IMR-90 (cell line): ENCODE data around the gene CD2. TPM values are rescaled to one million over a fixed set of nuclear protein-coding genes. Genes with fewer than 3 reads are reported as not detected.

ENCODE experiments used
- ATAC-seq: fragments of 200-7000 bp; cut with Tn5 transposase; 2 replicates; pipeline ENCODE4 v1.9.1; 2020; ENCODE audit warnings: low read depth, mild to moderate bottlenecking, moderate library complexity
- BruUV-seq: library from RNA; stranded (reverse); fragments of 400-500 nt; replicated peaks from 2 replicates; lab custom pipeline; 2021; lab: Mats Ljungman, UMichigan
- CTCF ChIA-PET: fragments of 300-600 bp; formaldehyde crosslinking; extraction: SDS; loops from one replicate; lab custom pipeline; 2021; ENCODE audit warnings: antibody characterized with exemption; lab: Yijun Ruan, JAX
- POLR2A ChIA-PET: fragments of 300-600 bp; sonication (Branson Sonifier 250); formaldehyde crosslinking; loops from one replicate; lab custom pipeline; 2022; ENCODE audit warnings: antibody characterized with exemption; ENCODE audit not compliant: unreplicated experiment; lab: Charles Lee
- DNase-seq: peaks from one replicate; pipeline ENCODE4 v3.0.0; 2013
- H2AFZ ChIP-seq: replicated peaks from 2 replicates; pipeline ENCODE3; 2013; ENCODE audit warnings: low read length, mild to moderate bottlenecking; ENCODE audit not compliant: poor library complexity
- H2AK5ac ChIP-seq: 2 replicates; pipeline ENCODE4 v1.6.1; 2013; ENCODE audit warnings: low read depth, low read length, inconsistent platforms
- H2AK9ac ChIP-seq: replicated peaks from 2 replicates; pipeline ENCODE3; 2013; ENCODE audit warnings: mild to moderate bottlenecking, low read depth, low read length, moderate library complexity; ENCODE audit not compliant: poor library complexity
- H2BK120ac ChIP-seq: 2 replicates; pipeline ENCODE4 v1.6.1; 2013; ENCODE audit warnings: low read depth, low read length, inconsistent platforms
- H2BK15ac ChIP-seq: 3 replicates; pipeline ENCODE4 v1.6.1; 2013; ENCODE audit warnings: low read depth, low read length, inconsistent platforms
- H2BK20ac ChIP-seq: 2 replicates; pipeline ENCODE4 v1.6.1; 2013; ENCODE audit warnings: low read depth, mild to moderate bottlenecking, inconsistent platforms, low read length, moderate library complexity
- H2BK5ac ChIP-seq: 2 replicates; pipeline ENCODE4 v1.6.1; 2013; ENCODE audit warnings: mild to moderate bottlenecking, low read depth, low read length, inconsistent platforms; ENCODE audit not compliant: poor library complexity, severe bottlenecking
- H3K14ac ChIP-seq: replicated peaks from 2 replicates; pipeline ENCODE4 v1.6.1; 2013; ENCODE audit warnings: low read depth, low read length, inconsistent platforms
- H3K18ac ChIP-seq: 2 replicates; pipeline ENCODE4 v1.6.1; 2013; ENCODE audit warnings: low read depth, low read length, control low read depth
- H3K23ac ChIP-seq: 2 replicates; pipeline ENCODE4 v1.6.1; 2013; ENCODE audit warnings: low read depth, low read length, inconsistent platforms
- H3K27ac ChIP-seq: 2 replicates; pipeline ENCODE4 v1.5.1; 2013; ENCODE audit warnings: mild to moderate bottlenecking, control low read depth, low read length; ENCODE audit not compliant: insufficient read depth
- H3K27me3 ChIP-seq: 2 replicates; pipeline ENCODE4 v1.6.1; 2013; ENCODE audit warnings: low read length; ENCODE audit not compliant: control insufficient read depth, insufficient read depth
- H3K36me3 ChIP-seq: 2 replicates; pipeline ENCODE4 v1.6.1; 2013; ENCODE audit warnings: low read length, mixed read lengths; ENCODE audit not compliant: control insufficient read depth, insufficient read depth
- H3K4ac ChIP-seq: 2 replicates; pipeline ENCODE4 v1.6.1; 2013; ENCODE audit warnings: low read depth, low read length, inconsistent platforms
- H3K4me1 ChIP-seq: 2 replicates; pipeline ENCODE4 v1.6.1; 2013; ENCODE audit warnings: low read length, mixed read lengths; ENCODE audit not compliant: control insufficient read depth, insufficient read depth
- H3K4me2 ChIP-seq: 2 replicates; pipeline ENCODE4 v1.6.1; 2013; ENCODE audit warnings: low read depth, mild to moderate bottlenecking, control low read depth, low read length, moderate library complexity
- H3K4me3 ChIP-seq: 2 replicates; pipeline ENCODE4 v1.5.1; 2013; ENCODE audit warnings: low read depth, mild to moderate bottlenecking, control low read depth, low read length, moderate library complexity; ENCODE audit not compliant: insufficient read depth
- H3K56ac ChIP-seq: 2 replicates; pipeline ENCODE4 v1.6.1; 2013; ENCODE audit warnings: low read length, inconsistent platforms; ENCODE audit not compliant: insufficient read depth; ENCODE audit errors: extremely low read depth
- H3K79me1 ChIP-seq, 2 experiments: 2 replicates each; pipeline ENCODE4 v1.6.1; 2013; ENCODE audit warnings: low read length in 2 of 2, inconsistent platforms in 1 of 2, low read depth in 1 of 2
- H3K9ac ChIP-seq: 2 replicates; pipeline ENCODE4 v1.6.1; 2013; ENCODE audit warnings: low read depth, low read length, control low read depth
- H3K9me1 ChIP-seq: 2 replicates; pipeline ENCODE4 v1.6.1; 2013; ENCODE audit warnings: low read length, inconsistent platforms; ENCODE audit not compliant: insufficient read depth
- H3K9me3 ChIP-seq: 2 replicates; pipeline ENCODE4 v1.6.1; 2013; ENCODE audit warnings: low read length; ENCODE audit not compliant: control insufficient read depth, insufficient read depth
- H4K20me1 ChIP-seq: 2 replicates; pipeline ENCODE4 v1.6.1; 2013; ENCODE audit warnings: low read length, inconsistent platforms; ENCODE audit not compliant: insufficient read depth
- H4K5ac ChIP-seq: 2 replicates; pipeline ENCODE4 v1.6.1; 2013; ENCODE audit warnings: mild to moderate bottlenecking, low read depth, low read length, control low read depth
- H4K8ac ChIP-seq, 2 experiments: 2 replicates each; pipeline ENCODE4 v1.6.1; 2013; ENCODE audit warnings: low read depth in 2 of 2, low read length in 2 of 2, control low read depth in 1 of 2, inconsistent platforms in 1 of 2
- H4K91ac ChIP-seq: 2 replicates; pipeline ENCODE4 v1.6.1; 2013; ENCODE audit warnings: low read depth, low read length, inconsistent platforms; ENCODE audit not compliant: insufficient read depth
- BHLHE40 ChIP-seq: fragments of 150-350 bp; IDR thresholded peaks from 2 replicates; pipeline ENCODE4 v1.6.1; 2016; ENCODE audit warnings: mild to moderate bottlenecking, low read depth, low read length
- CHD1 ChIP-seq: IDR thresholded peaks from 2 replicates; pipeline ENCODE4 v1.6.1; 2012; ENCODE audit warnings: low read depth, low read length, improper control_type of control experiment
- CTCF ChIP-seq: conservative IDR thresholded peaks from 2 replicates; pipeline ENCODE4 v1.5.1; 2012; ENCODE audit warnings: mild to moderate bottlenecking, low read depth, low read length, improper control_type of control experiment
- FOS ChIP-seq: fragments of 150-350 bp; IDR thresholded peaks from 2 replicates; pipeline ENCODE4 v1.6.1; 2016; ENCODE audit warnings: low read depth, low read length
- MAFK ChIP-seq: IDR thresholded peaks from 2 replicates; pipeline ENCODE4 v1.6.1; 2012; ENCODE audit warnings: low read depth, low read length, improper control_type of control experiment
- NFE2L2 ChIP-seq: fragments of 150-350 bp; IDR thresholded peaks from 2 replicates; pipeline ENCODE4 v1.6.1; 2016; ENCODE audit warnings: low read depth, mild to moderate bottlenecking, low read length
- RAD21 ChIP-seq: IDR thresholded peaks from 2 replicates; pipeline ENCODE4 v1.6.1; 2012; ENCODE audit warnings: low read length, improper control_type of control experiment
- RFX5 ChIP-seq: IDR thresholded peaks from 2 replicates; pipeline ENCODE4 v1.8.0; 2012; ENCODE audit warnings: low read depth, mild to moderate bottlenecking, low read length, moderate library complexity
- SMC3 ChIP-seq: fragments of 150-350 bp; IDR thresholded peaks from 2 replicates; pipeline ENCODE4 v1.6.1; 2016; ENCODE audit warnings: low read depth, mild to moderate bottlenecking, antibody characterized with exemption, low read length, moderate library complexity
- USF2 ChIP-seq: fragments of 150-350 bp; IDR thresholded peaks from 2 replicates; pipeline ENCODE4 v1.6.1; 2017; ENCODE audit warnings: mild to moderate bottlenecking, antibody characterized with exemption, low read length, low read depth
- WGBS, 2 experiments: methylation state at CpG; one replicate each; pipeline versions ENCODE4 v1.1.5 to v1.1.7; 2013; ENCODE audit warnings: missing lambda C conversion rate in 2 of 2; ENCODE audit not compliant: insufficient read length in 1 of 2; ENCODE audit errors: extremely low coverage in 2 of 2; 5-methylcytosine and 5-hydroxymethylcytosine counted together
- dilution Hi-C: fragments of 300-500 bp; cut with HindIII; formaldehyde crosslinking; loops from one replicate; pipeline ENCODE4 v1.14.3; 2018; ENCODE audit warnings: low sequenced_read_pairs; ENCODE audit not compliant: unreplicated experiment
- in situ Hi-C: fragments of 300-500 bp; cut with MboI; formaldehyde crosslinking; loops from 3 replicates; pipeline ENCODE4 v1.14.3; 2019; ENCODE audit warnings: low sequenced_read_pairs, inconsistent platforms, mixed read lengths
- intact Hi-C: fragments of 100-400 bp; cut with micrococcal nuclease; formaldehyde crosslinking; loops from 2 replicates; pipeline ENCODE4 v1.10.0; 2022
- polyA plus RNA-seq, 3 experiments: library from polyadenylated mRNA; depleted of rRNA; stranded (reverse); fragments of >200 nt; gene quantifications; 2 replicates each; pipeline ENCODE4 v1.2.3, GENCODE V29; 2012; ENCODE audit warnings: low replicate concordance in 1 of 3
- total RNA-seq: library from RNA; depleted of rRNA; stranded (reverse); fragments of >200 nt; gene quantifications from 2 replicates; pipeline ENCODE4 v1.2.3, GENCODE V29; 2012

CD2 gene
- total and polyA plus RNA-seq, 2 of the 4 experiments (the other 2 are of a cell fraction), result not detected

- no peak for TF ChIP-seq FOS
These were observed 12.6 kb downstream of the CD2 start (continued) for GRCh38 chr1:116766616-116767469.

GRCh38 chr1:116767782-116768382 lies 13.7 kb downstream of the CD2 start:
- no peaks in the 10 kb centered on the region for H3K4me1 ChIP-seq
- TF ChIP-seq CTCF (no peak), NFE2L2 (no peak), RAD21 (no peak), FOS (no peak), SMC3 (no peak), MAFK (no peak), CHD1 (no peak), BHLHE40 (no peak), RFX5 (no peak), USF2 (no peak)
- H3K79me1 ChIP-seq, result no peaks in the 10 kb centered on the region
- DNase-seq (no peak), ATAC-seq (no peak)
- H4K91ac ChIP-seq, result no peak overlapping the region
- H3K14ac ChIP-seq, result no peak overlapping the region
- no peak overlapping the region for H3K9ac ChIP-seq
- no peak overlapping the region for H2BK20ac ChIP-seq
- H4K5ac ChIP-seq, result no peak overlapping the region
- no peak overlapping the region for H4K8ac ChIP-seq
- H2AK9ac ChIP-seq, result no peak overlapping the region
- H3K27ac ChIP-seq, result no peak overlapping the region
- ChIA-PET CTCF (no interaction called here), POLR2A (no interaction called here)
- no peaks in the 10 kb centered on the region; the same call in 1 of the 2 replicates for H3K27me3 ChIP-seq
- H3K56ac ChIP-seq, result no peak overlapping the region
- H3K4me2 ChIP-seq, result no peak overlapping the region
- in situ Hi-C loops (no loop called here), intact Hi-C loops (no loop called here), dilution Hi-C loops (no loop called here)
- no peaks in the 10 kb centered on the region for H4K20me1 ChIP-seq
- H3K4ac ChIP-seq, result no peak overlapping the region
- no peak overlapping the region for H2BK15ac ChIP-seq
- no peaks in the 10 kb centered on the region for H3K9me3 ChIP-seq
- no peak overlapping the region for H3K4me3 ChIP-seq
- no peak overlapping the region for H3K18ac ChIP-seq
- no peaks in the 10 kb centered on the region for H3K9me1 ChIP-seq
- H2AK5ac ChIP-seq, result no peak overlapping the region
- H3K36me3 ChIP-seq, result no peaks in the 10 kb centered on the region
- H2AFZ ChIP-seq, result no peak overlapping the region
- no peak overlapping the region for H3K23ac ChIP-seq
- 25% methylated on average over 1 of the region's 5 CpGs; no CpG with 5 or more reads in 1 of the 2 experiments for WGBS, 2 experiments
- no TSS peak for BruUV-seq
- H2BK120ac ChIP-seq, result no peak overlapping the region
- H2BK5ac ChIP-seq, result no peak overlapping the region
